ENCODE results near the gene L3MBTL3.
A peak's percentile ranks its signal among the peaks of the same experiment; 100 is the strongest.

The L3MBTL3 gene

GRCh38 chr6:130029163-130029562 is 10.8 kb downstream of the L3MBTL3 start:
- no peak for DNase-seq

GRCh38 chr6:130032758-130033340 is 14.5 kb downstream of the L3MBTL3 start:
- no peak for DNase-seq

- no peak for DNase-seq
These were observed 15.6 kb downstream of the L3MBTL3 start for GRCh38 chr6:130033949-130034348.

GRCh38 chr6:130034378-130035146 is 16.2 kb downstream of the L3MBTL3 start:
- peak in 1 of 2 experiments; percentile 8 for DNase-seq

GRCh38 chr6:130035211-130035610 is 16.8 kb downstream of the L3MBTL3 start:
- DNase-seq, result peak in 1 of 2 experiments; percentile 45

- DNase-seq, result peak in 1 of 2 experiments; percentile 11
These were observed 18.9 kb downstream of the L3MBTL3 start for GRCh38 chr6:130037207-130037811.

- DNase-seq, result no peak
These were observed 23.2 kb downstream of the L3MBTL3 start for GRCh38 chr6:130041594-130041993.

GRCh38 chr6:130043344-130043743 is 25.0 kb downstream of the L3MBTL3 start:
- no peak for DNase-seq

GRCh38 chr6:130045622-130046021 is 27.2 kb downstream of the L3MBTL3 start:
- DNase-seq, result no peak

GRCh38 chr6:130046671-130047070 is 28.3 kb downstream of the L3MBTL3 start:
- no peak for DNase-seq

GRCh38 chr6:130047088-130047995 is 29.0 kb downstream of the L3MBTL3 start:
- no peak for DNase-seq

- no peak for DNase-seq
These were observed 31.8 kb downstream of the L3MBTL3 start for GRCh38 chr6:130050230-130050629.

- DNase-seq, result no peak
These were observed 36.3 kb downstream of the L3MBTL3 start for GRCh38 chr6:130054725-130055124.

GRCh38 chr6:130055271-130055670 is 36.9 kb downstream of the L3MBTL3 start:
- no peak for DNase-seq

- no peak for DNase-seq
These were observed 39.1 kb downstream of the L3MBTL3 start for GRCh38 chr6:130057495-130057894.

GRCh38 chr6:130063806-130064205 is 45.4 kb downstream of the L3MBTL3 start:
- no peak for DNase-seq

GRCh38 chr6:130065609-130066156 is 47.3 kb downstream of the L3MBTL3 start:
- DNase-seq, result no peak

- no peak for DNase-seq
These were observed 51.1 kb downstream of the L3MBTL3 start for GRCh38 chr6:130069485-130069884.

GRCh38 chr6:130070326-130070725 is 51.9 kb downstream of the L3MBTL3 start:
- DNase-seq, result no peak

GRCh38 chr6:130070792-130071191 is 52.4 kb downstream of the L3MBTL3 start:
- peak in 1 of 2 experiments; percentile 65 for DNase-seq

- DNase-seq, result no peak
These were observed 57.6 kb downstream of the L3MBTL3 start for GRCh38 chr6:130075879-130076460.

- peak in 1 of 2 experiments; percentile 8 for DNase-seq
These were observed 58.1 kb downstream of the L3MBTL3 start for GRCh38 chr6:130076512-130076911.

Data from NCI-H524 (cell line).